OCI-LY3 (cell line): Measurements from ENCODE around the gene NT5C3A.

ENCODE experiments used
- CTCF ChIP-seq: fragments of 200-600, 300-600 bp; sonication (generic); IDR thresholded peaks from 2 replicates; pipeline ENCODE4 v1.5.1; 2014; ENCODE audit warnings: antibody characterized with exemption, low read length, low read depth
- EZH2phosphoT487 ChIP-seq: fragments of 200-600 bp; shearing (Covaris generic); IDR thresholded peaks from 2 replicates; pipeline ENCODE4 v1.6.1; 2018; ENCODE audit warnings: antibody characterized with exemption, mixed run types, low read depth

GRCh38 chr7:33079096-33079495, 16.5 kb upstream of the NT5C3A start:
- TF ChIP-seq CTCF (no peak), EZH2phosphoT487 (no peak)
